Right cardiac atrium (tissue), 5 donors: ENCODE results near the gene CACFD1. TPM values are rescaled to one million over a fixed set of nuclear protein-coding genes. Genes with fewer than 3 reads are reported as not detected.

ENCODE experiments used
- ATAC-seq, 2 donors: fragments of 200-7000 bp; cut with Tn5 transposase; one replicate each; pipeline versions ENCODE4 v1.8.0 to v1.9.1; 2020; ENCODE audit warnings: moderate library complexity in 2 of 2, mild to moderate bottlenecking in 1 of 2
- DNase-seq, 3 donors: peaks; one replicate each; pipeline ENCODE4 v3.0.0-alpha.2; 2020
- H3K27ac ChIP-seq: one replicate; pipeline ENCODE4 v1.5.1; 2013; ENCODE audit warnings: mild to moderate bottlenecking, low read length, control low read depth, moderate library complexity
- H3K27me3 ChIP-seq: one replicate; pipeline ENCODE4 v1.6.1; 2013; ENCODE audit not compliant: control insufficient read depth, insufficient read depth
- H3K4me1 ChIP-seq: one replicate; pipeline ENCODE4 v1.6.1; 2013; ENCODE audit warnings: low read length; ENCODE audit not compliant: control insufficient read depth, insufficient read depth
- H3K4me3 ChIP-seq: one replicate; pipeline ENCODE4 v1.5.1; 2013; ENCODE audit warnings: low read length, control low read depth
- H3K9me3 ChIP-seq: one replicate; pipeline ENCODE4 v1.6.1; 2013; ENCODE audit warnings: low read length; ENCODE audit not compliant: control insufficient read depth
- WGBS: extraction: QIAGEN DNeasy Blood & Tissue Kit; methylation state at CpG from one replicate; pipeline ENCODE4 v1.1.7; 2013; 5-methylcytosine and 5-hydroxymethylcytosine counted together
- intact Hi-C, 4 donors: fragments of 100-400 bp; cut with DNase I; formaldehyde crosslinking; loops; one replicate each; pipeline versions ENCODE4 v1.11.0 to v1.14.0; 2022 to 2023
- polyA plus RNA-seq: library from polyadenylated mRNA; stranded (reverse); fragments of 200-250 nt; gene quantifications from one replicate; pipeline ENCODE4 v1.2.3, GENCODE V29; 2013
- total RNA-seq, 4 donors: library from RNA; stranded (reverse); fragmentation: NEBNext Ultra II Directional; extraction: Animal tissue kit (Norgen Biotek cat#: 25700); gene quantifications; one replicate each; pipeline ENCODE4 v1.2.1, GENCODE V29; 2021
- donor health status: healthy with polysubstance abuse.
- donor health status: DM: no; HTN: yes; CAD: no.
- donor health status: DM: no; HTN: no; CAD: no.
- donor health status: DM: no; HTN: yes; CAD: no; lungs with severe emphysema.
- donor health status: DM: yes; HTN: yes; CAD: no.

The CACFD1 gene
- total and polyA plus RNA-seq, 5 donors, result 10.8 to 13.9 (median 13.7) TPM

DNA sequence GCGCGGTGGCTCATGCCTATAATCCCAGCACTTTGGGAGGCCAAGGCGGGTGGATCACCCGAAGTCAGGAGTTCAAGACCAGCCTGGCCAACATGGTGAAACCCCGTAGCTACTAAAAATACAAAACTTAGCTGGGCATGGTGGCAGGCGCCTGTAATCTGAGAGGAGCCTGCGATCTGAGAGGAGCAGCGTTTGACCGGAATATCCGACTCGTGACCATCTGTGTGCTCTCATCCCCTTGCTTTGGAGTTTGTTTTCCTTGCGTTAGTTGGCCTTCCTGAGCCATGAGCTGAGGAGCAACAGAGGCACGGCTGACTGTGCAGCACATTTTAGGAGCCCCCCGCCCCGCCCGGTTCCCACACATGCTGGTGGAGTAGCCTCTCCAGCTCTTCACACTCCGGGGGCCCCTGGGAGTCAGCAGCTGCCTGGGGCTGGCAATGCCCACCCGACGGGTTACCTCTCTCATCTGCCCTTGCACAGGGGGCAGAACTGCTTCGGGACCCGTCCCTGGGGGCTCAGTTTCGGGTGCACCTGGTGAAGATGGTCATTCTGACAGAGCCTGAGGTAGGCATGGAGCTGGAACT is 34.6 kb upstream of the CACFD1 start:
- no peaks in the 10 kb centered on the region for H3K27me3 ChIP-seq

DNA sequence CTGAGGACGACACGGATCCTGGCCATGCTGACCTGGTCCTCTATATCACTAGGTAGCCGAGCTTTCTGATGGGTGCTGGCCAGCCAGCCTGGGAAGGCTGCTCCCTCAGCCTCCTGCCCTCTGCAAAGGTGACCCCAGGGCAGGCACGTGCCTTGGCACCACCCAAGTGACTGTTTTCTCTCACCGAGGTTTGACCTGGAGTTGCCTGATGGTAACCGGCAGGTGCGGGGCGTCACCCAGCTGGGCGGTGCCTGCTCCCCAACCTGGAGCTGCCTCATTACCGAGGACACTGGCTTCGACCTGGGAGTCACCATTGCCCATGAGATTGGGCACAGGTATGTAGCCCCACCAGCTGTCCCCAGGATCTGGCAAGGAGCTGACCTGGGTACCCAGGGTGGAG is 33.8 kb upstream of the CACFD1 start:
- peak in 1 of 3 donors; percentile 16 for DNase-seq
- no peak overlapping the region for H3K27ac ChIP-seq
- no peak for ATAC-seq
- no peak overlapping the region for H3K4me3 ChIP-seq
- no peaks in the 10 kb centered on the region for H3K27me3 ChIP-seq
- H3K9me3 ChIP-seq, result no peaks in the 10 kb centered on the region
- H3K4me1 ChIP-seq, result no peaks in the 10 kb centered on the region
- 91% methylated on average over 11 of the region's 11 CpGs for WGBS
- intact Hi-C loops, result no loop called here

More for the DNA sequence above, 34.6 kb upstream of the CACFD1 start:
- no peak overlapping the region for H3K4me3 ChIP-seq
- DNase-seq, result no peak
- H3K4me1 ChIP-seq, result no peaks in the 10 kb centered on the region
- intact Hi-C loops, result no loop called here
- WGBS, result 90% methylated on average over 22 of the region's 22 CpGs
- no peaks in the 10 kb centered on the region for H3K9me3 ChIP-seq
- H3K27ac ChIP-seq, result no peak overlapping the region
- ATAC-seq, result no peak

DNA sequence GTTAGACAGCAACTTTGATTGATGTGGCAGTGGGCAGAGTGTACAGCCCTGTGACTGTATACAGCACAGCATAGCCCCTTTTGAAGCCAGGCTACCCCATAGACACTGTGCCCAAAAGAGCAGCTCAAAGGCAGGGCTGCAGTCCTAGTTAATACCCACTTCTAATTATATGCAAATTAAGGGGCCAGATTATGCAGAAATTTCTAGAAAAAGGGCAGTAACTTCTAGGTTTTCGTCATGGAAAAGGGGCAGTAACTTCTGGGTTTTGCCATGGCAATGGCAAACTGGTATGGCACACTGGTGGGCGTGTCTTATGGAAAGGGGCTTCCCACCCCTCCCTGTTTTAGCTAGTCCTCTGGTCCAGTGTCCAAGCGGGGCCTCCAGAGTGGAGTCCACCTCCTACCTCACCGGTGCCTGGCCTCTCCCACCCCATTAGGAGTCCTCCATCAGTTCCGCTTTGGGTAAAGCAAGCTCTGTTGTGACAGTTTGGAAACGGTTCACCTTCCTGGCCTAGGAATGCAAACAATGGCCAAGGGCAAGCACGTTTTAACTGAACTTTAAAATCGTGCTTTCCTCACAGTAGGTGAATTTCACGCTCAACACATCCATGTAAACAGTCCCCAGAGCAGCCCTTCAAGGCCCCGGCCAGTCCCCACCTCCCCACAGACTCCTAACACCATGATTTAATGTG is 32.0 kb upstream of the CACFD1 start:
- H3K4me1 ChIP-seq, result no peaks in the 10 kb centered on the region
- H3K27ac ChIP-seq, result no peak overlapping the region
- no peaks in the 10 kb centered on the region for H3K9me3 ChIP-seq
- ATAC-seq, result no peak
- H3K27me3 ChIP-seq, result no peaks in the 10 kb centered on the region
- 65% methylated on average over 10 of the region's 10 CpGs for WGBS
- DNase-seq, result no peak
- H3K4me3 ChIP-seq, result no peak overlapping the region
- intact Hi-C loops, result no loop called here

GRCh38 chr9:133428617-133429101 is 31.1 kb upstream of the CACFD1 start:
- peak in 1 of 2 donors; percentile 34 for ATAC-seq
- intact Hi-C loops, result no loop called here
- no peaks in the 10 kb centered on the region for H3K9me3 ChIP-seq
- 1% methylated on average over 56 of the region's 57 CpGs for WGBS
- no peaks in the 10 kb centered on the region for H3K27me3 ChIP-seq
- no peak overlapping the region for H3K27ac ChIP-seq
- peak overlapping the region; percentile 17 for H3K4me3 ChIP-seq
- H3K4me1 ChIP-seq, result no peaks in the 10 kb centered on the region
- DNase-seq, result no peak

DNA sequence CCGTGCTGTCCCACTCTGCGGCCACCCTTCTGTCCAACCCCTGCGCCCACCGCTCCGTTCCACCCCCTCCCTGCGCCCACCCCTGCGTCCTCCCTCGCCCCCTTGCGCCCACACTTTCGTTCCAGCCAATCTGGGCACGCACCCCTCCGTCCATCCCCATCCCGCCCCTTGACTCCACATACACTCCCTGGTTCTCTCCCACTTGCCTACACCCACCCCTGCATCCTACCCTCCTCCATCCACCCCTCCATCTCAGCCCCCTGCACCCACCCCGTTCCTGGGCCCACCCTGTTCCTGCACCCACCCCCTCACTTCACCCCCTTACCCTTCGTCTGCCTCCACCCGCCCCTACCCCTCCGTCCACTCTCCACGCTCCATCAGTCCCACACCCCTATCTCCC is 30.6 kb upstream of the CACFD1 start:
- DNase-seq, result no peak
- H3K27ac ChIP-seq, result no peak overlapping the region
- peak overlapping the region; percentile 17 for H3K4me3 ChIP-seq
- H3K27me3 ChIP-seq, result no peaks in the 10 kb centered on the region
- no peaks in the 10 kb centered on the region for H3K4me1 ChIP-seq
- H3K9me3 ChIP-seq, result no peaks in the 10 kb centered on the region
- WGBS, result 2% methylated on average over 18 of the region's 18 CpGs
- ATAC-seq, result no peak
- intact Hi-C loops, result no loop called here

GRCh38 chr9:133429641-133430161 is 30.1 kb upstream of the CACFD1 start:
- Histone ChIP-seq H3K9me3 (no peaks in the 10 kb centered on the region), H3K27ac (no peak overlapping the region), H3K4me3 (no peak overlapping the region), H3K27me3 (no peaks in the 10 kb centered on the region), H3K4me1 (no peaks in the 10 kb centered on the region)
- intact Hi-C loops, result no loop called here
- 21% methylated on average over 49 of the region's 49 CpGs for whole genome bisulfite sequencing
- DNase-seq, result peak in 1 of 3 donors; percentile 71
- peak; percentile 28 to 70 for ATAC-seq

DNA sequence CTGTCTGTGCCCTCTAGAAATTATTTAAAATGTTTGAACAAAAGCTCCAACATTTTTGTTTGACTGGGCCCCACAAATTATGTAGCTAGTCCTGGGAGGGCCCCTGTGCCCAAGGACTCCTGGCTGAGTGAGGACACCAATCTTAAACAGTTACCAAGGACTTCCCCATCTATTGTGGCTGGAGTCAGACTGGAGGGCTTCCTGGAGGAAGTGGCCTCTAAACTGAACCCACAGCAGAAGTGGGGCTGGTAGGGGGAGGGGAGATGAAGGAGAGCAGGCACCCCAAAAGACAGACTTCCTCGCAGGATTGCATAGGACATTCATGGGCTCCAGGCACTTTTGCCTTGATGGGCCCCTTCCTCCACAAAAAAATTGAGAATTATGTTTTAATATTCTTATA is 29.5 kb upstream of the CACFD1 start:
- Histone ChIP-seq H3K27me3 (no peaks in the 10 kb centered on the region), H3K9me3 (no peaks in the 10 kb centered on the region), H3K27ac (no peak overlapping the region), H3K4me3 (no peak overlapping the region), H3K4me1 (no peaks in the 10 kb centered on the region)
- 92% methylated on average over 1 of the region's 1 CpG for WGBS
- intact Hi-C loops, result no loop called here
- DNase-seq (no peak), ATAC-seq (no peak)

DNA sequence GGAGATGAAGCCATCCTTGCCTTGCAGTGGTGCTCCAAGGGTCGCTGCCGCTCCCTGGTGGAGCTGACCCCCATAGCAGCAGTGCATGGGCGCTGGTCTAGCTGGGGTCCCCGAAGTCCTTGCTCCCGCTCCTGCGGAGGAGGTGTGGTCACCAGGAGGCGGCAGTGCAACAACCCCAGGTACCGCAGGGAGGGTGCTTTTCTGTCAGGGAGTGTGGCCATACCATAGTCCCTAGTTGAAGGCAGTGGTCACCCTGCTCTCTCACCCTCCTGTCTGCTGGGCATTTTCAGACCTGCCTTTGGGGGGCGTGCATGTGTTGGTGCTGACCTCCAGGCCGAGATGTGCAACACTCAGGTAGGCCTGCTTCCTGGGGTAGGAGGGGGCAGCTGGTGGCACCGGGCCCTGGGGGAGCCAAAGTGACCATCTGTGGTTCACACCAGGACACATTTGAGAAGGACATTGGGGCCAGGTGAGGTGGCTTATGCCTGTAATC is 26.4 kb upstream of the CACFD1 start:
- H3K27me3 ChIP-seq, result no peaks in the 10 kb centered on the region
- WGBS, result 82% methylated on average over 11 of the region's 11 CpGs
- H3K4me3 ChIP-seq, result no peak overlapping the region
- ATAC-seq (no peak), DNase-seq (no peak)
- no peaks in the 10 kb centered on the region for H3K4me1 ChIP-seq
- no peak overlapping the region for H3K27ac ChIP-seq
- H3K9me3 ChIP-seq, result no peaks in the 10 kb centered on the region
- intact Hi-C loops, result no loop called here

GRCh38 chr9:133436681-133437080 is 23.1 kb upstream of the CACFD1 start:
- WGBS, result 73% methylated on average over 16 of the region's 16 CpGs
- no peak for ATAC-seq

GRCh38 chr9:133437753-133438531 is 21.8 kb upstream of the CACFD1 start:
- no peaks in the 10 kb centered on the region for H3K27me3 ChIP-seq
- no peaks in the 10 kb centered on the region for H3K4me1 ChIP-seq
- no peaks in the 10 kb centered on the region for H3K9me3 ChIP-seq
- 90% methylated on average over 20 of the region's 20 CpGs for WGBS
- no peak overlapping the region for H3K27ac ChIP-seq
- H3K4me3 ChIP-seq, result no peak overlapping the region
- ATAC-seq (no peak), DNase-seq (peak in 1 of 3 donors; percentile 39)
- intact Hi-C loops, result no loop called here

More at GRCh38 chr9:133436681-133437080, 23.1 kb upstream of the CACFD1 start:
- no peaks in the 10 kb centered on the region for H3K4me1 ChIP-seq
- no peak overlapping the region for H3K4me3 ChIP-seq
- DNase-seq, result peak in 1 of 3 donors; percentile 24
- intact Hi-C loops, result no loop called here
- H3K27ac ChIP-seq, result no peak overlapping the region
- H3K9me3 ChIP-seq, result no peaks in the 10 kb centered on the region
- H3K27me3 ChIP-seq, result no peaks in the 10 kb centered on the region

- Histone ChIP-seq H3K4me3 (no peak overlapping the region), H3K9me3 (no peaks in the 10 kb centered on the region), H3K27me3 (no peaks in the 10 kb centered on the region), H3K4me1 (no peaks in the 10 kb centered on the region), H3K27ac (no peak overlapping the region)
- WGBS, result 76% methylated on average over 4 of the region's 4 CpGs
- intact Hi-C loops, result no loop called here
- ATAC-seq (no peak), DNase-seq (no peak)
Measured at GRCh38 chr9:133439337-133439736, 20.4 kb upstream of the CACFD1 start.
